HL-60/S4 treated with retinoic acid at 250 ng/mL for 4 days and 3 days (cell line): ENCODE measurements around the gene PPP1R15A.
"Not testable (repeated sequence)": the region's sequence is repeated elsewhere in the genome, so short reads cannot be mapped to it uniquely, and the experiment has no call there.

Experiments used
- in situ Hi-C: fragments of 300-500 bp; cut with MboI; formaldehyde crosslinking; loops from 2 replicates; pipeline ENCODE4 v1.7.0; 2022; ENCODE audit warnings: low sequenced_read_pairs

The PPP1R15A gene

GRCh38 chr19:48879025-48879637, 6.9 kb downstream of the PPP1R15A start:
- in situ Hi-C loops, result no loop called here

- in situ Hi-C loops, result not testable (repeated sequence)
Measured at GRCh38 chr19:48879696-48880095, 7.5 kb downstream of the PPP1R15A start.

DNA sequence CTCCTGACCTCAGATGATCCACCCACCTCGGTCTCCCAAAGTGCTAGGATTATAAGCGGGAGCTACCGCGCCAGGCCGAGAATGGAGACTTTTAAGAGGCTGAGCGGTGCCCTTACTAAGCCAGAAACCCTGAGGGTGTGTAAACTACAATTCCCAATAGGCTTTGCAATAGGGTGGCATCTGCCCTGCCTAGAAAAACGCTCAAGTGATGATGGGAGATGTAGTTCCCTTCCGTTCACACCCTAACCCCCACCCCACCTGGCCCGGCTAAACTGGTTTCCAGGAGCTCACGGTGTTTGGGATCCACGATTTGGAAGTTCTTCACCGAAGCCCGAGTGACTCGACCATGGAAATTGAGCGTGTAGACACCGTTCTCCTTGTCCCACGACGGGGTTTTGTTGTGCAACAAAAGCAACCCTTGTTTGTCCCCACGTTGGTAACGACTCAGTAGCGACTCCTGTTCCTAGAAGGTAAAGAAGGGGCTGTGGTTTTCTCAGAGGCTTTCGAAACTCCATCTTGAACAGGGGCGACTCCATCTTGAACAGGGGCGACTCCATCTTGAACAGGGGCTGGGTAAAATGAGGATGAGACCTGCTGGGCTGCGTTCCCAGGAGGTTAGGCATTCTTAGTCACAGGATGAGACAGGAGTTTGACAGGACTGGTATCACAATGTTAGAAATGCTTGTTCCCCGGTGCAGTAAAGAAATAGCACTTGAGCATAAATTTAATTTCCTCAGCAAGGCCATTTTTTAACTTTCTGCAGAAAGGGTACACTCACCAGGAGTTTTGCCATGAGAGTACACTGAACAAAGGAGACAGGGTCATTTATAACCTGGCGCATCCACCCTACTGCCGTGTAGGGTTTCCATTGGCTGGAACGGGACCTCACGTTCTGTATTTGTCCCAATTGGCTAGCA, 9.8 kb downstream of the PPP1R15A start:
- in situ Hi-C loops, result no loop called here

DNA sequence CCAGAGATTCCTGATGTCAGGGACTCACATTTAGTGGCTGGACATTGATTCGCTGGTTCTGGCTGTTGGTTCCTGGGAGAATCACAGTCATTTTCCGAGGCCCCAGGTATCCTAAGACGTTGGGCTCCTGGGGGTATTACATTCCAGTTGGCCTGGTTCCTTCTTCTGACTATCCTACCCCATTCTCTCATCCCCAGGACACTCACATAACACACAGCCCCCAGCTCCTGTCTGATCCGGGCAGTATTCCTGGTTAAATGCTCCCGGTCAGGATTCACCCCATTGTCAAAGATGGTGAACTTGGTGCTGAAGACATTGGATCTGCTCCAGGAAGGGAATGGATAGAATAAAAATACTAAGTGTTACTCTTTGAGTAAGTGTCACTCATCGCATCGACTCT, 11.5 kb downstream of the PPP1R15A start:
- in situ Hi-C loops, result no loop called here

- in situ Hi-C loops, result no loop called here
Measured at GRCh38 chr19:48887861-48888612, 15.8 kb downstream of the PPP1R15A start.

GRCh38 chr19:48889496-48889895, 17.3 kb downstream of the PPP1R15A start:
- in situ Hi-C loops, result not testable (repeated sequence)

GRCh38 chr19:48890551-48890950, 18.3 kb downstream of the PPP1R15A start:
- in situ Hi-C loops, result no loop called here

GRCh38 chr19:48895226-48895625, 23.0 kb downstream of the PPP1R15A start:
- in situ Hi-C loops, result no loop called here

DNA sequence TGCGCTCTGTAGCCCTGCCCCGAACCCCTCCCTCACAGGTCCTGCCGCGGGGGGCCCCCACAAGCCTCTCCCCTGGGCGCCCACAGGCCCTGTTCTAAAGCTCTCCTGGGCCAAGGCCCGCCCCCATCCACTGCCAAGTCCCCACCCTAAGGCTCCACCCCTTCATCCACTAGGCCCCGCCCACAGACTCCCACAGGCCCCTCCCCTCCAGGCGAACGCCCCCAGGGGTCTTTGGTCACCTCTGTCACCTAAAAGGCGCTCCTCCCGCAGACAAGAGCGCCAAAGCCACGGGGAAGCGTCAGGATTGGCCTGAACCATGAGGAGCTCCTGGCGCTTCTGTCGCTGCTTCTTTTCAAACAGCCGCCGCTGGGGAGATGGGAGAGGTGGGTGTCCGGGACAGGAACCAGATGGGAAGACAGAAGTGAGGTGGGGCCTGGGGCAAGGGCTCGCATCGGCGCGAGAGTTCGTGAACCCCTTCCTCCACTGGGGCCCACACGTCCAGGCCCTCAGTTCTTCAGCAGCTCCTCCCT, 24.0 kb downstream of the PPP1R15A start:
- in situ Hi-C loops, result no loop called here

DNA sequence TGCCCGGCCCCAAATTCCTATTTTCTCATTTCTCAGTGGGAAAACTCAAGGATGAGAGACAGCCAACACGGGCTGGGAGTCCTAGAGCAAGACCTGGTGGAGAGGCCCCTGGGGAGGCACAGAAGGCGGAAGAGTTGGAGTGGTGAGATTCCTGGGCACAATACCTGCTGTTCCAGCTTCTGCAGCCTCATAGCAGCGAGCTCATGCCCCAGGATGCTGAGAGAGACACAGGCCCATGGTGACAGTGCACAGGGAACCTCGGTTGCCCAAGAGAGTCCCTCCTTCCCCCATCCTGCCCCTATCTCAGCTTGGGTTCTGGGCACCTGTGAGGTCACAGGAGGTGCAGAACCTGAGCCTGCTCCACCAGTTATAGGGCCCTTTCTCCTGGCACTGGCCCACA, 25.0 kb downstream of the PPP1R15A start:
- in situ Hi-C loops, result no loop called here

DNA sequence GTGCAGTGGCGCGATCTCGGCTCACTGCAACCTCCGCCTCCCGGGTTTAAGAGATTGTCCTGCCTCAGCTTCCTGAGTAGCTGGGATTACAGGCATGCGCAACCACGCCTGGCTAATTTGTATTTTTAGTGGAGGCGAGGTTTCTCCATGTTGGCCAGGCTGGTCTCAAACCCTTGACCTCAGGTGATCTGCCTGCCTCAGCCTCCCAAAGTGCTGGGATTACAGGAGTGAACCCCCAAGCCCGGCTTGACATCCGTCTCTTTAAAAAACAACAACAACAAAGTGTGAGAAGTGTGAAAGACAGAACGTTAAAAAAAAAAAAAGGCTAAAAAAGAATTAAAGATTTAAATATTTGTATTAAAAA, 27.1 kb downstream of the PPP1R15A start:
- in situ Hi-C loops, result not testable (repeated sequence)

DNA sequence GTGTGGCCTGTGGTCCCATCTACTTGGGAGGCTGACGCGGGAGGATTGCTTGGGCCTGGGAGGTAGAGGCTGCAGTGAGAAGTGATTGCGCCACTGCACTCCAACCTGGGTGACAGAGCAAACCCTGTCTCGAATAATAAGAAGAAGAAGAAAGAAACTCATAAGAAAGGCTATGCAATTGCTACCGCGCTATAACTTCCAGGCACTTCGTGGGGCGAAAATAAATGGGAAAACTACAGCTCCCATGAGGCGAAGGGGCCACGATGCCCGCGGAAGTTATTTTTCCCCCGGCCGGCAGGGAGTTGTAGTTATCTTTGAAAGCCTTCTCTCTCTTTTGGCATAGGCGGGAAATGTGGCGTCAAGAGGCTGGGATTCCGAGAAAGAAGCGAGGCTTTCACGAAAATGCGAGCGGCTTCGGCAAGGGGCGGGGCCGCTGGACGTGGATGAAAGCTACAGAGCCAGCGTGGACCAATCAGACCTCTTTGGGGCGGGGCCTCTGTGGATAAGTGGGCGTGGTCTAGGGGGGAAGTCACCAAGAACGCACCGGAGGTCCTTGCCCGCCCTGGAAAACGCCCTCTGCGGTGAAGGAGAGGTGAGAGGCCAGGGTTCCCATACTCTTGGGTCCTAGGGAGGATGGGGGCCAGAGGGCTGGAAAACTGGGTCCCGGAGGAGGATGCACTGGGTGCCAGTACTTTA, 27.7 kb downstream of the PPP1R15A start, which contains the start of gene NUCB1:
Gene NUCB1 (plus strand): TSS at position 532 of the 696 bp plus-strand sequence. CDS start 485 bp downstream, outside the sequence.
- in situ Hi-C loops, result no loop called here

GRCh38 chr19:48900477-48901406, 28.5 kb downstream of the PPP1R15A start:
- in situ Hi-C loops, result no loop called here

DNA sequence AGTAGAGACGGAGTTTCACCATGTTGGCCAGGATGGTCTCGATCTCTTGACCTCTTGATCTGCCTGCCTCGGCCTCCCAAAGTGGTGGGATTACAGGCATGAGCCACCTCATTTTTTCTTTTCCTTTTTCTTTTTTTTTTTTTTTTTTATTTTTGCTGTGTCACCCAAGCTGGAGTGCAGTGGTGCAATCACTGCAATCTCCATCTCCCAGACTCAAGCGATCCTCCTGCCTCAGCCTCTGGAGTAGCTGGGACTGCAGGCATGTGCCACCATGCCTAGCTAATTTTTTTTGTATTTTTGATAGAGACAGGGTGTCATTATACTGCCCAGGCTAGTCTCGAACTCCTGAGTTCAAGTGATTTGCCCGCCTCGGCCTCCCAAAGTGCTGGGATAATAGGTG, 30.1 kb downstream of the PPP1R15A start:
- in situ Hi-C loops, result not testable (repeated sequence)

DNA sequence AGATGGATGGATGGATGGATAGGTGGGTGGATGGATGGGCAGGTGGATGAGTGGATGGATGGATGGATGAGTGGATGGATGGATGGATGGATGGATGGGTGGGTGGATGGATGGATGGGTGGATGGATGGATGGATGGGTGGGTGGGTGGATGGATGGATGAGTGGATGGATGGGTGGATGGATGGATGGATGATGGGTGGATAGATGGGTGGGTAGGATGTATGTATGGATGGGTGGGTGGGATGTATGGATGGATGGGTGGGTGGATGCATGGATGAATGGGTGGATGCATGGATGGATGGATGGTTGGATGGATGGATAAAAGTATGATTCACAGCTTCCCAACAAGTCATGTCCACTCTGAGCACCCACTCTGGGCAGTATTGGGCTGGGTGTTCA, 31.6 kb downstream of the PPP1R15A start:
- in situ Hi-C loops, result not testable (repeated sequence)

GRCh38 chr19:48905664-48906063, 33.4 kb downstream of the PPP1R15A start:
- in situ Hi-C loops, result no loop called here

- in situ Hi-C loops, result no loop called here
Measured at GRCh38 chr19:48906324-48906723, 34.1 kb downstream of the PPP1R15A start.

DNA sequence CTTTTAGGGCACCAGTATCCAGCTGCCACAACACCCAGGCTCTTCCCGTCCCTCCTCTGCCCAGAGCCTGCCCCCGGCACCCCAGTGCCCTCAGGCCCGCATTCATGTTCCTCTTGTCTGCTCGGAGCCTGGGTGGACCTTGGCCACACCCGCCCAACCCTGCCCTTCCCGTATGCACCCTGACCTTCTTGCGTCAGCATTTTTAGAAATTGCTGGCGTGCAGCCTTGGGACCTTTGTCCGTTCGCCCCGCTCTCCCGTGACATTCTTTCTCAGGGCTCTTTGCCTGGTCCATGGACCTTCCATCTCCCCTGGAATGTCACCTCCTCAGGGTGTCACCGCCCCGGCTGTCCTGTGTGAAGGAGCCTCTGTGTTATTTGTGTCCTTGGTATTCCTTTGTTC, 35.5 kb downstream of the PPP1R15A start:
- in situ Hi-C loops, result no loop called here

DNA sequence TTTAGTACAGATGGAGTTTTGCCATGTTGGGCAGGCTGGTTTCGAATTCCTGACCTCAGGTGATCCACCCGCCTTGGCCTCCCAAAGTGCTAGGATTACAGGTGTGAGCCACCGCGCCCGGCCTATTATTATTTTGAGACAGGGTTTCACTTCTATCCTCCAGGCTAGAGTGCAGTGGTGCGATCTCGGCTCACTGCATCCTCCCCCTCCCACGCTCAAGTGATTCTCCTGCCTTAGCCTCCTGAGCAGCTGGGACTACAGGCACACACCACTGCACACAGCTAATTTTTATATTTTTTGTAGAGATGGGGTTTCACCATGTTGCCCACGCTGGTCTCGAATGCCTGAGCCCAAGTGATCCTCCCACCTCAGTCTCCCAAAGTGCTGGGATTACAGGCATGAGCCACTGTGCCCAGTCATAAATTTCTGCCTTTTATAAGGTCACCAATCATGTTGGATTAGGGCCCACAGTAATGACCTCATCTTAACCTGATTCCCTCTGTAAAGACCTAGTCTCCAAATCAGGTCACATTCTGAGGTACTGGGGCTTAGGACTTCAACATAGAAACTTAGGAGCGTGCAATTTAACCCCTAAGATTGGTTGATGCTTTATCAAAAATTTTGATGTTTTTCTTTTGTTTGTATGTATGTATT, 37.3 kb downstream of the PPP1R15A start:
- in situ Hi-C loops, result not testable (repeated sequence)
